HTR-8/SVneo (cell line): ENCODE results near the gene DHDH.
"Not testable (repeated sequence)": the region's sequence is repeated elsewhere in the genome, so short reads cannot be mapped to it uniquely, and the experiment has no call there.

Source experiments
- DNase-seq: peaks from one replicate; pipeline ENCODE4 v3.0.0; 2011; ENCODE audit warnings: low spot score, mixed read lengths; ENCODE audit not compliant: insufficient read length
- FAIRE-seq: peaks from 2 replicates; lab custom pipeline; 2011; peaks lifted over from hg19 to GRCh38; lab: Jason Lieb, UNC

The DHDH gene

DNA sequence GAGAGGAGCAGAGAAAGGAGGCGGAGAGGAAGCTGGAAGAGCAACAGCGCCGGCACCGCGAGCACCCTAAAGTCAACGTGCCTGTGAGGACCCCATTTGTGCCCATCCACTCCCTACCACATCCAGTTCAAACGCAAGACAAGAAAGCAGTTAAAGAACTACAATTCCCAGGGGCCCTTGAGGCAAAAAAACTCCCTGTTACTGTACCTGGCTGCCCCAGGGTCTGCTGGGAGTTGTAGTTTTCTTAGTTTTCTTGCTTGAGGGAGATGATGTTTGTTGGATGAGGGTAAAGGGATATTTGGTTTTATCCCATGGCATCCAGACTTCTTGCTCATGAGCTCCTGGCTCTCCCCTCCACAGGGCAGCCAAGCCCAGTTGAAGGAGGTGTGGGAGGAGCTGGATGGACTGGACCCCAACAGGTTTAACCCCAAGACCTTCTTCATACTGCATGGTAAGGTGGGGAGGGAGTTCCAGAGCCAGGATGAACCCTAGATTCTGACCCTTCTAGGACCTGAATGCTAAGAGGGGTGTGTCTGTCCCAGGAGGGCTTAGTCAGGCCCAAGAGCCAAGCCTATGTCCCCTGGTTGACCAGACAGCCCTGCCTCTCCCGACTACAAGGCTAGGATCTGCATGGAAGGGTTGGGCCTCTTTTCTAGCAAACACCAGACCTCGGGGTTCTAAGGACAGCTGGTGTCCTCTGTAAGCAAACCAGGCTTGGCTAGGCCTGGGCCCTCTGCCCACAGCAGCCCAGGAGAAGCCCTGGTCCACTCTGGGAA, 20.2 kb upstream of the DHDH start:
- no peak for DNase-seq

DNA sequence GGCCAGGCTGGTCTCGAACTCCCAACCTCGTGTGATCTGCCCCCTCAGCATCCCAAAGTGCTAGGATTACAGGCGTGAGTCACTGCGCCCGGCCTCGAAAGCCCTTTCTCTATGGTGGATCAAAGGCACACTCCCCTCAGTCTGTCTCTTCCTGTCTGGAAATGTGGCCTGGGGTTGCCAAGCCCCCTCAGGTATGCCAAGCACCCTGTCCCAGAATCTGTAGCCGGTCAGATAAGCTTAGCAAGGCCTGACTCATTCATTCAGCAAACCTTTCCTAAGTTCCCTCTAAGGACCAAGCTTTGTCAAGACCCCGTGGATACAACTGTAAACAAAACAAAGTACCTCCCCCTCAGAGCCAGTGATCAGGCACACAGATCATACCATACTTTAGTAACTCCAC, 19.3 kb upstream of the DHDH start:
- FAIRE-seq (no peak), DNase-seq (no peak)

More for the DNA sequence above, 20.2 kb upstream of the DHDH start:
- FAIRE-seq, result no peak

DNA sequence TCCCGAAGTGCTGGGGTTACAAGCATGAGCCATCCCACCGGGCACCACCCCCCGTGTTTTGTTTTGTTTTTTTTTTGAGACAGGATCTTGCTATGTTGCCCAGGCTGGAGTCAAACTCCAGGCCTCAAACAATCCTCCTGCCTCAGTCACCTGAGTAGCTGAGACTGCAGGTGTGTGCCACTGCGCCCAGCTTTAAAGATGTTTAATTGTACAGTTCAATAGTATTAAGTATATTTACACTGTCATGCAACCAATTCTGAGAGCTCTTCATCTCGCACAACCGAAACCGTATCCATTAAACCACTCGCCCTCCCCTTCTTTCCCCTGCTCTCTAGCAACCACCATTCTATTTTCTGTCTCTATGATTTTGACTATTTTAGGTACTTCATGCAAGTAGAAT, 17.7 kb upstream of the DHDH start:
- DNase-seq (no peak), FAIRE-seq (no peak)

DNA sequence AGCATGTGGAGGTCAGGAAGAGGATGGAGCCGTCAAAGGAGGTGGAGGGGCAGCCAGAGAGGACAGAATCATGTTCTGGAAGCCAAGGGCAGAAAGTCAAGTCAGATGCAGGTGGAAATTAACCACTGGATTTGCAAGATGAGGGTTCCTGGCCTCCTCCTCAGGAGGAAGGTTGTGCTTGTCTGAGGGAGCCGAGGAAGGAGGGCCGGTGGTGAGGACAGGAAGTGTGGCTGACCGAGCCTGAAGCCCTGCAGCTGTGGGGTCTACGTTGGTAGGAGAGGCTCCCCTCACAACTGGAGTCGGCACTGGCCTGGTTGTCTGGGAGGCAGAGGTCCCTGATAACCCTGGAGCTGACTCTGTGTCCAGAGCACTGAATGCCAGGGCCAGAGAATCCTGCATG, 15.4 kb upstream of the DHDH start:
- DNase-seq, result no peak
- no peak for FAIRE-seq

DNA sequence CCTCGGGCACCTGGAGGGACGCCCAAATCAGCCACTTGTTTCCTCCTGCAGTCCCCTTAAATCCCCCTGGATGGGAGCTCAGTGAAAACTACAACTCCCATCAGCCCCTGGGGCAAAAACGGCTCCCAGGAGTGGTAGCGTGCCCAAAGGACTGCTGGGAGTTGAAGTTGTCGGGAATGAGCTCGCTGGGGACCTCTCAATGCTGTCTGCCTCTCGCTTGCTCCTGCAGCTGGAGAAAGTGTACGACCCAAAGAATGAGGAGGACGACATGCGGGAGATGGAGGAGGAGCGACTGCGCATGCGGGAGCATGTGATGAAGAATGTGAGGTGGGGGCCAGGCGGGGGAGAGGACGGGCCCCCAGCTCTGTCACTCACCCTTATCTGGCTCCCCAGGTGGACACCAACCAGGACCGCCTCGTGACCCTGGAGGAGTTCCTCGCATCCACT, 14.7 kb upstream of the DHDH start:
- FAIRE-seq, result no peak

DNA sequence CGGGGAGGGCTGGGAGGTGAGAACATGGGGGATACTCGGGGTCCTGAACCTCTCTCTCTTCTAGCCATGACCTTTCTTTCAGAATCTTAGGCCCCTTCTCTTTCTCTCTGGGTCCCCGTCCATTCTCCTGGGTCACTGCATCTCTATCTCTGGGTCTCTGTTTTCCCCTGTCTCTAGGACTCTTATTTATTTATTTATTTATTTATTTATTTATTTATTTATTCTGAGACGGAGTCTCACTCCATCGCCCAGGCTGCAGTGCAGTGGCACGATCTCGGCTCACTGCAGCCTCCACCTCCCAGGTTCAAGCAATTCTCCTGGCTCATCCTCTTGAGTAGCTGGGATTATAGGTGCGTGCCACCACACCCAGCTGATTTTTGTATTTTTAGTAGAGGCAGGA, 14.2 kb upstream of the DHDH start:
- not testable (repeated sequence) for DNase-seq, FAIRE-seq

More for the DNA sequence above, 14.7 kb upstream of the DHDH start:
- peak; percentile 36 for DNase-seq

DNA sequence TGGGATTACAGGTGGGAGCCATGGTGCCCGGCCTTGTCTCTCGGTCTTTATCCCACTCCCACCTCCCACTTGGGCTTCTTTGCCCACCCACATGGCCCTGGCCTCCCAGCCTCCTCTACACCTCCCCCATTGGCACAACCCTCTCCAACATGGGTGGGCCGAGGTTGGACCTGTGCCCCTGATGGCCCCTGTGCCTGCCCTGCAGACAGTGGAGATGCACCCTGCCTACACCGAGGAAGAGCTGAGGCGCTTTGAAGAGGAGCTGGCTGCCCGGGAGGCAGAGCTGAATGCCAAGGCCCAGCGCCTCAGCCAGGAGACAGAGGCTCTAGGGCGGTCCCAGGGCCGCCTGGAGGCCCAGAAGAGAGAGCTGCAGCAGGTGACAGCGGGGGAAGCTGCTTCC, 12.6 kb upstream of the DHDH start:
- FAIRE-seq (no peak), DNase-seq (no peak)

DNA sequence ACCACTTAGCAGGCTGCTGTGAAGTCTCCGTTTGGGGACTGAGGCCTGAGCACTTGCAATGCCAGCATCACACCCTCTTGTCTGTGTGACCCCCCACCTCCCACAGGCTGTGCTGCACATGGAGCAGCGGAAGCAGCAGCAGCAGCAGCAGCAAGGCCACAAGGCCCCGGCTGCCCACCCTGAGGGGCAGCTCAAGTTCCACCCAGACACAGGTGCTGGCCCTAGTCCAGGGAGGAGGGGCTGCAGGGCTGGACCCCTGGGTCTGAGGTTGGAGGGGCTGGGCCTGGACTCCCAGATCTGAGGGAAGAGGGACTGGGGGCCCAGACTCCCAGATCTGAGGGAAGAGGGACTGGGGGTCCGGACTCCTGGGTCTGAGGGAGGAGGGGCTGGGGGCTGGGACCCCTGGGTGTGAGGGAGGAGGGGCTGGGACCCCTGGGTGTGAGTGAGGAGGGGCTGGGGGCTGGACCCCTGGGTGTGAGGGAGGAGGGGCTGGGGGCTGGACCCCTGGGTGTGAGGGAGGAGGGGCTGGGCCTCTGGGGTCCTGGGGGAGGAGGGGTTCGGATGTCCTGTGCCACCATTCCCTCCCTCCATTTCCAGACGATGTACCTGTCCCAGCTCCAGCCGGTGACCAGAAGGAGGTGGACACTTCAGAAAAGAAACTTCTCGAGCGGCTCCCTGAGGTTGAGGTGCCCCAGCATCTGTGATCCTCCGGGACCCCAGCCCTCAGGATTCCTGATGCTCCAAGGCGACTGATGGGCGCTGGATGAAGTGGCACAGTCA, 11.6 kb upstream of the DHDH start:
- no peak for DNase-seq
- FAIRE-seq, result no peak

DNA sequence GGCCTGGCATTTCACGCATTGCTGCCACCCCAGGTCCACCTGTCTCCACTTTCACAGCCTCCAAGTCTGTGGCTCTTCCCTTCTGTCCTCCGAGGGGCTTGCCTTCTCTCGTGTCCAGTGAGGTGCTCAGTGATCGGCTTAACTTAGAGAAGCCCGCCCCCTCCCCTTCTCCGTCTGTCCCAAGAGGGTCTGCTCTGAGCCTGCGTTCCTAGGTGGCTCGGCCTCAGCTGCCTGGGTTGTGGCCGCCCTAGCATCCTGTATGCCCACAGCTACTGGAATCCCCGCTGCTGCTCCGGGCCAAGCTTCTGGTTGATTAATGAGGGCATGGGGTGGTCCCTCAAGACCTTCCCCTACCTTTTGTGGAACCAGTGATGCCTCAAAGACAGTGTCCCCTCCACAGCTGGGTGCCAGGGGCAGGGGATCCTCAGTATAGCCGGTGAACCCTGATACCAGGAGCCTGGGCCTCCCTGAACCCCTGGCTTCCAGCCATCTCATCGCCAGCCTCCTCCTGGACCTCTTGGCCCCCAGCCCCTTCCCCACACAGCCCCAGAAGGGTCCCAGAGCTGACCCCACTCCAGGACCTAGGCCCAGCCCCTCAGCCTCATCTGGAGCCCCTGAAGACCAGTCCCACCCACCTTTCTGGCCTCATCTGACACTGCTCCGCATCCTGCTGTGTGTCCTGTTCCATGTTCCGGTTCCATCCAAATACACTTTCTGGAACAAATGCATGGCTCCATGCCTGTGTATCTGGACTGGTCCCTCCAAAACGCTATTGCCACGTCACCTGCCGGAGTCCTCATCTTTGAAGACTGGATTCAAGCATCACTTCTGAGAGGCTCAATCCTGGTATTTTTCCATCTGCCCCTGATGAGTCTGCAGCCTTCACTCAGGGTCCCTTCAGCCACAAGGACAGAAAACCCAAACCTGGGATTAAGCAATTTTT, 10.7 kb upstream of the DHDH start:
- no peak for FAIRE-seq
- no peak for DNase-seq

DNA sequence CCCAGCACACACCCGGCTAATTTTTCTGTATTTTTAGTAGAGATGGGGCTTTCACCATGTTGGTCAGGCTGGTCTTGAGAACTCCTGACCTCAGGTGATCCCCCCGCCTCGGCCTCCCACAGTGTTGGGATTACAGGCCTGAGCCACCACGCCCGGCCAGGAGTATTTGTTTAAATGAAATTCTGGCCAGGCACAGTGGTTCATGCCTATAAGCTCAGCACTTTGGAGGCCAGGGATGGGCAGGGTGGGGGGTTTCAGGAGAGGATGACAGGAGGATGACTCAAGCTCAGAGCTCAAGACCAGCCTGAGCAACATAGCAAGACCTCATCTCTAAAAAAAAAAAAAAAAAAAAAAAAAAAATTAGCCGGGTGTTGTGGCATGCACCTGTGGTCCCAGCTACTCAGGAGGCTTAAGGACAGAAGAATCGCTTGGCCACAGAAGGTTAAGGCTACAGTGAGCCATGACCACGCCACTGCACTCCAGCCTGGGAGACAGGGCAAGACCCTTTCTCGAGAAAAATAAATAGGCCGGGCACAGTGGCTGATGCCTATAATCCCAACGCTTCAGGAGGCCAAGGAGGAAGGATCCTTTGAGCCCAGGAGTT, 8.2 kb upstream of the DHDH start:
- DNase-seq (no peak), FAIRE-seq (no peak)

DNA sequence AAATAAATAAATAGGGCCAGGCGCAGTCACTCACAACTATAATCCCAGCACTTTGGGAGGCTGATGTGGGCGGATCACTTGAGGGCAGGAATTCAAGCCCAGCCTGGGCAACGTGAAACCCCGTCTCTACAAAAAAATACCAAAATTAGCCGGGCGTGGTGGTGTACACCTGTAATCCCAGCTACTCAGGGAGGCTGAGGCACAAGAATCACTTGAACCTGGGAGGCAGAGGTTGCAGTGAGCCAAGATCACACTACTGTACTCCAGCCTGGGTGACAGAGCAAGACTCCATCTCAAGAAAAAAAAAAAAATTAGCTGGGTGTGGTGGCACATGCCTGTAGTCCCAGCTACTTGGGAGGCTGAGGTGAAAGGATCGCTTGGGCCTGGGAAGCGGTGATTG, 7.6 kb upstream of the DHDH start:
- DNase-seq, FAIRE-seq: not testable (repeated sequence)

DNA sequence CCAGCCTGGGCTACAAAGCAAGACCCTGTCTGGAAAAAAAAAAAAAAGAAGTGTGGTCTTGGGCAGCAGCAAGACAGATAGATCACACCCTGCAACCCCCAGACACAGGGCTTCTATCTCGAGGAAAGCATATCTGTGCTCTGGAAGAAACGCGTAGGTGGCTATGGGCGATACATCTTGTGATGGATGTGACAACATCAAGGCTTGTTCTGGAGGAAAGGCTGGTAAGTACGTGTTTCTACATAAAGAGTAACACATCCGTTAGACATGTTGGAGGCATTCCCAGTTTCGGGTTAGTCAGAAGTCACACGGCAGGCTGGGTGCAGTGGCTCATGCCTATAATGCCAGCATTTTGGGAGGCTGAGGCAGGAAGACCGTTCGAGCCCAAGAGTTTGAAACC, 6.6 kb upstream of the DHDH start:
- FAIRE-seq (peak; percentile 13), DNase-seq (peak; percentile 67)

DNA sequence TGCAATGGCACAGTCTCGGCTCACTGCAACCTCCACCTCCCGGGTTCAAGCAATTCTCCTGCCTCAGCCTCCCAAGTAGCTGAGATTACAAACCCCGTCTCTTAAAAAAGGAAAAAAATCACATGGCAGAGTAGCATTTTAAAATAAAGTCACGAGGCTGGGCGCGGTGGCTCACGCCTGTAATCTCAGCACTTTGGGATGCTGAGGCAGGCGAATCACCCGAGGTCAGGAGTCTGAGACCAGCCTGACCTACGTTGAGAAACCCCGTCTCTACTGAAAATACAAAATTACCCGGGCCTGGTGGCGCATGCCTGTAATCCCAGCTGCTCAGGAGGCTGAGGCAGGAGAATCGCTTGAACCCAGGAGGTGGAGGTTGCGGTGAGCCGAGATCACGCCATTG, 5.8 kb upstream of the DHDH start:
- FAIRE-seq, DNase-seq: not testable (repeated sequence)

DNA sequence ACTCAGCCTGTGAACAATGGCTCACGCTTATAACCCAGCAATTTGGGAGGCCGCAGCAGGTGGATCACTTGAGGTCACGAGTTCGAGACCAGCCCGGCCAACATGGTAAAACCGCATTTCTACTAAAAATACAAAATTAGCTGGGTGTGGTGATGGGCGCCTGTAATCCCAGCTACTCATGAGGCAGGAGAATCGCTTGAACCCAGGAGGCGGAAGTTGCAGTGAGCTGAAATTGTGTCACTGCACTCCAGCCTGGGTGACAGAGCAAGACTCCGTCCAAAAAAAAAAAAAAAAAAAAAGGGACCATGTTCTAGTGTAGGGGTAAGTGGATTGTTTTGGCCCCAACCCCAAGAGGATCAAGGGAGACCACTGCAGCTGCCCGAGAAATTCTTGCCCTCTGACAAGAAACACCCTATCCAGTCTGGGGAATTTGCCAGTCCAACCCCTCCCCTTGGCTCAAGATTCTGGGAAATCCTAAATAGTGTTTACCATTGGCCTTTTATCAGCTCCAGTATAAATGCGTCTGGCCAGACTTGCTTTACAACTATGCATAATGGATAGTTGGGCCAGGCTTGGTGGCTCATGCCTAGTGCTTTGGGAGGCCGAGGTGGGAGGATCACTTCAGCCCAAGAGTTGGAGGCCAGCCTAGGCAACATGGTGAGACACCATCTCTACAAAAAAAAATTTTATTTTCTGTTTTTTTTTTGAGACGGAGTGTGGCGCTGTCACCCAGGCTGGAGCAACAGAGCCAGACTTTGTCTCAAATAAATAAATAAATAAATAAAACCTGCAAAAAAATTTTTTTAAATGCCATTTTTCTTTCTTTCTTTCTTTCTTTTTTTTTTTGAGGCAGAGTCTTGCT, 5.1 kb upstream of the DHDH start:
- DNase-seq, result no peak
- no peak for FAIRE-seq

DNA sequence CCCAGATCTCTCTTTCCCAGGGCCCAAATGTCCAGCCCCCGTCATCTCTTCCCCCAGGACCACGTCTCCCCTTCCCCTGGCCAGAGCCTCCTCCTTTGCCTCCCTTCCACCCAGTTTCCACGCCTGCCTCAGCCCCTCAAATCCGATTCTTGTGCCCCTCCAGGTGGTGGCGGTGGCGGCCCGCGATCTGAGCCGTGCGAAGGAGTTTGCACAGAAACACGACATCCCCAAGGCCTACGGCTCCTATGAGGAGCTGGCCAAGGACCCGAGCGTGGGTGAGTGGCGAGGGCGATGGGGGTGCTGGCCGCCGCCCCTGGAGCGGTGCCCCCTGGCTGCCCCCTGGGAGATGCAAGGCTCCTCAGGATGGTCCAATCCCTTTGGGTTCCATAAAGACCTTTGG, 1.3 kb downstream of the DHDH start:
- FAIRE-seq, result no peak
- DNase-seq, result no peak

DNA sequence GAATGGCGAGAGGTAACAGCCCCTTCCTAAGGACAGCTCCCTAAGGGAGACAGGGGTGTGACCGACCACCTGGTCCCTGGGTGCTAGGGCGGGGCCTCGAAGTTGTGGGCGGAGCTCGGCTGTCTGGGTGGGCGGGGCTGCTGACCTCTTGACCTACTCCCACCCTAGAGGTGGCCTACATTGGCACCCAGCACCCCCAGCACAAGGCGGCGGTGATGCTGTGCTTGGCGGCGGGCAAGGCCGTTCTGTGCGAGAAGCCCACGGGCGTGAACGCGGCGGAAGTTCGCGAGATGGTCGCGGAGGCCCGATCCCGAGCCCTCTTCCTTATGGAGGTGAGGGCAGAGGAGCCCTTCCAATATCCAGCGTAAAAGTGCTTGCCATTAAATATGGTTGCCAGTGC, 2.4 kb downstream of the DHDH start:
- DNase-seq (no peak), FAIRE-seq (no peak)

DNA sequence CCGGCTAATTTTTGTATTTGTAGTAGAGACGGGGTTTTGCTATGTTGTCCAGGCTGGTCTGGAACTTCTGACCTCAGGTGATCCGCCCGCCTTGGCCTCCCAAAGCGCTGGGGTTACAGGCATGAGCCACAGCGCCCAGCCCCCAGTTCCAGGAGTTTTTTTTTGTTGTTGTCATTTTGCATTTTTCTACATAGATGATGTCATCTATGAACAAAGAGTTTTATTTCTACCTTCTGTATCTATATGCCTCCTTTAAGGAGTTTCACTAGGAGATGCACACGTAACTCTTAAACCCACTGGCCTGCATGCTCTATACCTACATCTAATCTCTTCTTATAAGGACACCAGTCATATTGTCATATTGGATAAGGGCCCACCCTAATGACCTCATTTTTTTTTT, 4.8 kb downstream of the DHDH start:
- FAIRE-seq (no peak), DNase-seq (no peak)

DNA sequence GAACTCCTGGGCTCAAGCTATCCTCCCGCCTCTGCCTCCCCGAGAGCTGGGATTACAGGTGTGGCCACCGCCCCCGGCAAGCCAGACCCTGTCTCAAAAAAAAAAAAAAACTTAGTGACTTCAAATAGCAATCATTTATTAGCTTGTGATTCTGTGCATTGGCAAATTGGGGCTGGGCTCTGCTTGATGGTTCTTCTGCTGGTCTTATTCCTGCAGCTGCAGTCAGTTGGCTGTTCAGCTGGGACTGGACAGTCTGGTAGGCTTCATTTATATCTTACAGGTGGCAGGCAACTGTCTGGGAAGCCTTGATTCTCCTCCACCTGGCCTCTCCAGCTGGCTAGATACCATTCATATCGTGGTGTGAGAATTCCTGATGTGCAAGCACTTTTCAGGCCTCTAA, 7.4 kb downstream of the DHDH start:
- no peak for FAIRE-seq
- no peak for DNase-seq

DNA sequence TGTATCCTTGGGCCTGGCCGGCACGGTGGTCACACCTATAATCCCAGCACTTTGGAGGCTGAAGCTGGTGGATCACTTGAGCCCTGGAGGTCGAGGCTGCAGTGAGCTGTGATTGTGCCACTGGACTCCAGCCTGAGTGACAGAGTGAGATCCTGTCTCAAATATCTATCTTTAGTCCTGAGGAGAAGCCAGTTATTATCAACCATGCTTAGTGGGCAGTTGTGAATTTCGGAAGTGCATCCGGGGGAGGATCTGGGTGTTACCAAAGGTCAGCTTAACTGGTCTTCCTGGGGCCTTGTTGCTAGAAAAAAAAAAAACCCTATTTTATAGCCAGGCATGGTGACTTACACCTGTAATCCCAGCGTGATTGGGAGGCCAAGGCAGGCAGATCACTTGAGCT, 9.6 kb downstream of the DHDH start:
- FAIRE-seq, result no peak

More for the DNA sequence above, 9.6 kb downstream of the DHDH start:
- no peak for DNase-seq
